Osteocyte (in vitro differentiated cells): ENCODE results near the gene CNOT3. TPM values are rescaled to one million over a fixed set of nuclear protein-coding genes. Genes with fewer than 3 reads are reported as not detected.
A peak's percentile ranks its signal among the peaks of the same experiment; 100 is the strongest.

Source experiments
- DNase-seq: peaks from one replicate; pipeline ENCODE4 v3.0.0; 2021; ENCODE audit warnings: mixed read lengths; ENCODE audit not compliant: unreplicated experiment; ENCODE audit errors: extremely low spot score
- H3K27ac Mint-ChIP-seq: one replicate; pipeline ENCODE4 v1.8.0; 2021; ENCODE audit warnings: mild to moderate bottlenecking, mixed read lengths; ENCODE audit not compliant: unreplicated experiment
- H3K27me3 Mint-ChIP-seq: one replicate; pipeline ENCODE4 v1.8.0; 2021; ENCODE audit warnings: mixed read lengths; ENCODE audit not compliant: unreplicated experiment
- H3K36me3 Mint-ChIP-seq: one replicate; pipeline ENCODE4 v1.8.0; 2021; ENCODE audit warnings: mixed read lengths; ENCODE audit not compliant: unreplicated experiment
- H3K4me1 Mint-ChIP-seq: one replicate; pipeline ENCODE4 v1.8.0; 2021; ENCODE audit warnings: mixed read lengths; ENCODE audit not compliant: unreplicated experiment
- H3K4me3 Mint-ChIP-seq: one replicate; pipeline ENCODE4 v1.8.0; 2021; ENCODE audit warnings: mild to moderate bottlenecking, moderate library complexity, mixed read lengths; ENCODE audit not compliant: unreplicated experiment
- H3K9me3 Mint-ChIP-seq: one replicate; pipeline ENCODE4 v1.8.0; 2021; ENCODE audit warnings: mixed read lengths; ENCODE audit not compliant: unreplicated experiment
- total RNA-seq: library from RNA; stranded (reverse); gene quantifications from 2 replicates; pipeline ENCODE4 v1.2.1, GENCODE V29; 2021
- TF ChIP-seq, protein P1 (sequence below): fragments of 200-600 bp; sonication (generic); IDR thresholded peaks from 2 replicates; pipeline ENCODE4 v1.5.0; 2021; ENCODE audit warnings: antibody characterized with exemption, mild to moderate bottlenecking, moderate library complexity

The CNOT3 gene
- total RNA-seq, 1 donor from 2014 or later: 50.5 TPM

DNA sequence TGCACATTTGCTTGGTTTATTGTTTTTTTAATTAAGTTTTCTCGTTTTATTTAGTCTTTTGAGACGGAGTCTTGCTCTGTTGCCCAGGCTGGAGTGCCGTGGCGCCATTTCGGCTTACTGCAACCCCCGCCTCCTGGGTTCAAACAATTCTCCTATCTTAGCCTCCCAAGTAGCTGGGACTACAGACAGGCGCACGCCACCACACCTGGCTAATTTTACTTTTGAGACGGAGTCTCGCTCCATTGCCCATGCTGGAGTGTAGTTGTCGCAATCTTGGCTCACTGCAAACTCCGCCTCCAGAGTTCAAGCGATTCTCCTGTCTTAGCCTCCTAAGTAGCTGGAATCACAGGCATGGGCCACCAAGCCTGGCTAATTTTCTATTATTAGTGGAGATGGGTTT lies 64.4 kb downstream of the CNOT3 start:
- Mint-ChIP-seq H3K4me1 (peaks cover 43% of the 10 kb centered on the region), H3K36me3 (peaks cover 31% of the 10 kb centered on the region), H3K27me3 (no peaks in the 10 kb centered on the region), H3K9me3 (no peaks in the 10 kb centered on the region), H3K4me3 (peak overlapping the region; percentile 100), H3K27ac (peak overlapping the region; percentile 99)
- TF ChIP-seq, protein P1, sequence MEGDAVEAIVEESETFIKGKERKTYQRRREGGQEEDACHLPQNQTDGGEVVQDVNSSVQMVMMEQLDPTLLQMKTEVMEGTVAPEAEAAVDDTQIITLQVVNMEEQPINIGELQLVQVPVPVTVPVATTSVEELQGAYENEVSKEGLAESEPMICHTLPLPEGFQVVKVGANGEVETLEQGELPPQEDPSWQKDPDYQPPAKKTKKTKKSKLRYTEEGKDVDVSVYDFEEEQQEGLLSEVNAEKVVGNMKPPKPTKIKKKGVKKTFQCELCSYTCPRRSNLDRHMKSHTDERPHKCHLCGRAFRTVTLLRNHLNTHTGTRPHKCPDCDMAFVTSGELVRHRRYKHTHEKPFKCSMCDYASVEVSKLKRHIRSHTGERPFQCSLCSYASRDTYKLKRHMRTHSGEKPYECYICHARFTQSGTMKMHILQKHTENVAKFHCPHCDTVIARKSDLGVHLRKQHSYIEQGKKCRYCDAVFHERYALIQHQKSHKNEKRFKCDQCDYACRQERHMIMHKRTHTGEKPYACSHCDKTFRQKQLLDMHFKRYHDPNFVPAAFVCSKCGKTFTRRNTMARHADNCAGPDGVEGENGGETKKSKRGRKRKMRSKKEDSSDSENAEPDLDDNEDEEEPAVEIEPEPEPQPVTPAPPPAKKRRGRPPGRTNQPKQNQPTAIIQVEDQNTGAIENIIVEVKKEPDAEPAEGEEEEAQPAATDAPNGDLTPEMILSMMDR: no peak
- DNase-seq: no peak

DNA sequence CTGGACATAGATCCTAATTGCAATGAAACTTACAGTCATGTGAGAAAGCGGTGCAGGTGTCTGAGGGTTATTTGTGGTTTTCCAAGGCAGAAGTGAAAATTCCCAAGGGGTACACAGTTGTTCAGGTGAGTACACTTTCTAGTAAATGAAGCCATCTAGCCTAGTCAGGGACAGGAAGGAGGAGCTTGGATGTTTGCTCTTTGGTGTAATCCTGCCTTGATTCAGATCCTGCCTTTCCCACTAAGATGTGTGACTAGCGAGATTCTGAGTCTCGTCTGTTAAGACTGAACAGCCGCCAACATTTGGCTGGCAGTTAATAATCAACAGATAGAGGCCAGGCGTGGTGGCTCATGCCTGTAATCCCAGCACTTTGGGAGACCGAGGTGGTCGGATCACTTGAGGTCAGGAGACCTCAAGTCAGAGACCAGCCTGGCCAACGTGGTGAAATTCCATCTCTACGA lies 65.6 kb downstream of the CNOT3 start:
- DNase-seq: no peak
- H3K27ac Mint-ChIP-seq: peak overlapping the region; percentile 34
- H3K27me3 Mint-ChIP-seq: no peaks in the 10 kb centered on the region
- H3K4me3 Mint-ChIP-seq: peak overlapping the region; percentile 100
- no peaks in the 10 kb centered on the region for H3K9me3 Mint-ChIP-seq
- H3K36me3 Mint-ChIP-seq: peaks cover 41% of the 10 kb centered on the region
- TF ChIP-seq, protein P1: no peak
- peaks cover 53% of the 10 kb centered on the region for H3K4me1 Mint-ChIP-seq

DNA sequence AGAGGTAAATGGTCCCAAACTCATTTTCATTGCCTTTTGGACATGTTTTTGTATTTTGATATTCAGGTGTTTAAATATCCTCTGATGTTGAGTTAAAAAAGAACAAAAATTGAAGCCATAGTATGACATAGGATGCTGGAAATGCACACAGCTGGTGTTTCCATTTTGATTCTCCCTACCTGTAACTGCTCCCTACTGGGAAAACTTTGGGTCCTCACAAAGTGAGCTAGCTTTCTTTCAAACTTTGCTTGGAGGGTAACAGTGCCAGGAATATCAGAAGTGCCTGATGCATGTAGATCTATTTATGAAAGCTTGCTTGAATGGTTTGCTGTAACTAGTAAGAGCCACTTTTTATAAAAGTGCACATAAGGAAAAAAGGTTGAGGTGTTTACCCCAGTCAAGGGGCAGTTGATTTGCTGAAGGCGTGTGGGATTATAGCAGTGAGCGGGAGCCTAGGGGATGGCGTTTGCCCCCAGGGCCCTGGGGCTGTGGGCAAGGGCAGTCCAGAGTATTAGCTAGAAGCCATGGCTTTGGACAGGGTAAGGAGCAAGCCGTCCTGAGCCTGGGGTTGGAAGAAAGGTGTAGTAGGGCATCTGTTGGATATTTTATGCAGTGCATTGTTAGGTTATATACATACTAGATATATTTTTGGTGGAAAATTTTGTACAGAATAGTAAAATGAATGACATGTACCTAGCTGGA lies 67.4 kb downstream of the CNOT3 start:
- Mint-ChIP-seq H3K27ac (peak overlapping the region; percentile 10), H3K27me3 (no peaks in the 10 kb centered on the region), H3K4me3 (no peak overlapping the region), H3K36me3 (peaks cover 42% of the 10 kb centered on the region), H3K9me3 (no peaks in the 10 kb centered on the region), H3K4me1 (peaks cover 70% of the 10 kb centered on the region)
- no peak for DNase-seq
- TF ChIP-seq, protein P1: no peak

Other genes starting within 250 kb of the CNOT3 start
- not detected in 2 replicates for gene CACNG7, start 228.5 kb upstream of the CNOT3 start, total RNA-seq
- gene CACNG8, start 174.8 kb upstream of the CNOT3 start, total RNA-seq: not detected in 2 replicates
- gene CACNG6, start 146.1 kb upstream of the CNOT3 start, total RNA-seq: not detected in 2 replicates
- not detected in 2 replicates for gene VSTM1, start 73.9 kb upstream of the CNOT3 start, total RNA-seq
- gene TARM1, start 56.4 kb upstream of the CNOT3 start, total RNA-seq: not detected in 2 replicates
- 0.32 and 0.47 TPM in 2 replicates for gene OSCAR, start 37.0 kb upstream of the CNOT3 start, total RNA-seq
- gene NDUFA3, start 34.9 kb upstream of the CNOT3 start, total RNA-seq: 114 and 132 TPM in 2 replicates
- 28.1 and 29.4 TPM in 2 replicates for gene TFPT, start 22.1 kb upstream of the CNOT3 start, total RNA-seq
- gene PRPF31, start 22.0 kb upstream of the CNOT3 start, total RNA-seq: 68.4 and 68.9 TPM in 2 replicates
- gene LENG1, start 22.0 kb downstream of the CNOT3 start, total RNA-seq: 5.6 and 7.1 TPM in 2 replicates
- gene TMC4, start 35.4 kb downstream of the CNOT3 start, total RNA-seq: 2.0 and 2.7 TPM in 2 replicates
- 81.8 and 85.2 TPM in 2 replicates for gene MBOAT7, start 51.8 kb downstream of the CNOT3 start, total RNA-seq
- 51.1 and 53.7 TPM in 2 replicates for gene TSEN34, start 53.5 kb downstream of the CNOT3 start, total RNA-seq
- gene RPS9, start 63.1 kb downstream of the CNOT3 start, total RNA-seq: 1,011 TPM in 2 replicates
- not detected in 2 replicates for gene LILRB3, start 85.2 kb downstream of the CNOT3 start, total RNA-seq
- gene LILRA6, start 105.0 kb downstream of the CNOT3 start, total RNA-seq: not detected in 2 replicates
- not detected in 2 replicates for gene LILRB5, start 119.5 kb downstream of the CNOT3 start, total RNA-seq
- gene LILRB2, start 143.3 kb downstream of the CNOT3 start, total RNA-seq: not detected in 2 replicates
- gene LILRA5, start 175.4 kb downstream of the CNOT3 start, total RNA-seq: not detected in 2 replicates
- gene LILRA4, start 201.4 kb downstream of the CNOT3 start, total RNA-seq: not detected in 2 replicates
- not detected in 2 replicates for gene LAIR1, start 227.2 kb downstream of the CNOT3 start, total RNA-seq